H9 (cell line): ENCODE data around the gene ZNF217. TPM values are rescaled to one million over a fixed set of nuclear protein-coding genes. Genes with fewer than 3 reads are reported as not detected.
A peak's percentile ranks its signal among the peaks of the same experiment; 100 is the strongest.

Experiments
- DNase-seq: peaks from one replicate; pipeline ENCODE4 v3.0.0-alpha.2; 2017
- H2AFZ ChIP-seq: one replicate; pipeline ENCODE4 v1.6.1; 2013; ENCODE audit warnings: mild to moderate bottlenecking, low read length, control low read depth, moderate library complexity
- H2AK5ac ChIP-seq: 2 replicates; pipeline ENCODE4 v1.6.1; 2013; ENCODE audit warnings: low read length, control low read depth, mixed read lengths; ENCODE audit not compliant: insufficient read length
- H2BK120ac ChIP-seq: one replicate; pipeline ENCODE4 v1.6.1; 2013; ENCODE audit warnings: low read depth, mild to moderate bottlenecking, low read length, control low read depth, inconsistent platforms; ENCODE audit not compliant: poor library complexity, severe bottlenecking
- H2BK12ac ChIP-seq: 2 replicates; pipeline ENCODE4 v1.6.1; 2013; ENCODE audit warnings: low read length, control low read depth, mixed read lengths, low read depth; ENCODE audit not compliant: insufficient read length
- H2BK15ac ChIP-seq: 2 replicates; pipeline ENCODE4 v1.6.1; 2013; ENCODE audit warnings: low read depth, low read length, control low read depth
- H2BK20ac ChIP-seq: one replicate; pipeline ENCODE4 v1.6.1; 2013; ENCODE audit warnings: low read depth, mild to moderate bottlenecking, low read length, control low read depth, inconsistent platforms; ENCODE audit not compliant: poor library complexity, severe bottlenecking
- H2BK5ac ChIP-seq: 2 replicates; pipeline ENCODE4 v1.6.1; 2013; ENCODE audit warnings: low read length, control low read depth, mixed read lengths; ENCODE audit not compliant: insufficient read length
- H3K14ac ChIP-seq: 2 replicates; pipeline ENCODE4 v1.6.1; 2013; ENCODE audit warnings: low read length, control low read depth; ENCODE audit not compliant: insufficient read depth
- H3K18ac ChIP-seq: 2 replicates; pipeline ENCODE4 v1.6.1; 2013; ENCODE audit warnings: low read depth, mild to moderate bottlenecking, mixed read lengths, low read length, control low read depth; ENCODE audit not compliant: insufficient read length
- H3K23ac ChIP-seq: 2 replicates; pipeline ENCODE4 v1.6.1; 2013; ENCODE audit warnings: low read length, control low read depth, mixed read lengths, low read depth; ENCODE audit not compliant: insufficient read length
- H3K23me2 ChIP-seq: 2 replicates; pipeline ENCODE4 v1.6.1; 2013; ENCODE audit warnings: low read depth, mild to moderate bottlenecking, mixed read lengths, low read length, control low read depth; ENCODE audit not compliant: insufficient read length, poor library complexity, severe bottlenecking
- H3K27ac ChIP-seq: 2 replicates; pipeline ENCODE4 v1.5.1; 2013; ENCODE audit warnings: low read length, control low read depth, mixed read lengths, low read depth; ENCODE audit not compliant: insufficient read length
- H3K27me3 ChIP-seq: 2 replicates; pipeline ENCODE4 v1.6.1; 2013; ENCODE audit warnings: low read length, control low read depth, inconsistent platforms; ENCODE audit not compliant: insufficient read depth
- H3K4ac ChIP-seq: 2 replicates; pipeline ENCODE4 v1.6.1; 2013; ENCODE audit warnings: low read depth, mild to moderate bottlenecking, control low read depth, inconsistent platforms, low read length, moderate library complexity
- H3K4me1 ChIP-seq: 2 replicates; pipeline ENCODE4 v1.6.1; 2013; ENCODE audit warnings: low read length, control low read depth, inconsistent platforms; ENCODE audit not compliant: insufficient read depth
- H3K4me2 ChIP-seq: 2 replicates; pipeline ENCODE4 v1.6.1; 2013; ENCODE audit warnings: low read length, control low read depth, mixed read lengths; ENCODE audit not compliant: insufficient read length, insufficient read depth
- H3K56ac ChIP-seq: 2 replicates; pipeline ENCODE4 v1.6.1; 2013; ENCODE audit warnings: low read depth, mild to moderate bottlenecking, mixed read lengths, low read length, control low read depth; ENCODE audit not compliant: insufficient read length
- H3K79me1 ChIP-seq: 2 replicates; pipeline ENCODE4 v1.6.1; 2013; ENCODE audit warnings: low read depth, mild to moderate bottlenecking, moderate library complexity, low read length, control low read depth, inconsistent platforms; ENCODE audit not compliant: insufficient read depth, poor library complexity, severe bottlenecking
- H3K79me2 ChIP-seq: 2 replicates; pipeline ENCODE4 v1.6.1; 2013; ENCODE audit warnings: low read length, control low read depth, inconsistent platforms; ENCODE audit not compliant: insufficient read depth
- H3K9ac ChIP-seq: 2 replicates; pipeline ENCODE4 v1.6.1; 2013; ENCODE audit warnings: low read length, control low read depth, mixed read lengths; ENCODE audit not compliant: insufficient read length; ENCODE audit errors: extremely low read depth
- H3K9me3 ChIP-seq: one replicate; pipeline ENCODE4 v1.6.1; 2013; ENCODE audit warnings: low read depth, low read length, inconsistent platforms; ENCODE audit not compliant: control insufficient read depth
- H3T11ph ChIP-seq: one replicate; pipeline ENCODE4 v1.6.1; 2013; ENCODE audit warnings: mild to moderate bottlenecking, low read length, control low read depth, inconsistent platforms
- H4K20me1 ChIP-seq: one replicate; pipeline ENCODE4 v1.6.1; 2013; ENCODE audit not compliant: control insufficient read depth, insufficient read length, insufficient read depth
- H4K5ac ChIP-seq: 2 replicates; pipeline ENCODE4 v1.6.1; 2013; ENCODE audit warnings: low read depth, mild to moderate bottlenecking, mixed read lengths, low read length, control low read depth; ENCODE audit not compliant: insufficient read length
- H4K8ac ChIP-seq: replicated peaks from 2 replicates; pipeline ENCODE4 v1.6.1; 2013; ENCODE audit warnings: low read length, control low read depth, mixed read lengths, low read depth; ENCODE audit not compliant: insufficient read length
- H4K91ac ChIP-seq: 2 replicates; pipeline ENCODE4 v1.6.1; 2013; ENCODE audit warnings: low read depth, mild to moderate bottlenecking, moderate library complexity, mixed read lengths, low read length, control low read depth; ENCODE audit not compliant: insufficient read length
- H3K27ac Mint-ChIP-seq, 3 experiments: 2 replicates in 2 of 3; 3 replicates in 1 of 3; pipeline ENCODE4 v1.8.0; 2020 to 2021; ENCODE audit warnings: mixed read lengths in 3 of 3, mild to moderate bottlenecking in 1 of 3, moderate library complexity in 1 of 3
- H3K27me3 Mint-ChIP-seq: 2 replicates; pipeline ENCODE4 v1.8.0; 2021; ENCODE audit warnings: low read depth, mild to moderate bottlenecking, moderate library complexity, mixed read lengths
- H3K36me3 Mint-ChIP-seq, 3 experiments: 2 replicates in 2 of 3; 3 replicates in 1 of 3; pipeline ENCODE4 v1.8.0; 2020 to 2021; ENCODE audit warnings: low read depth in 3 of 3, mixed read lengths in 3 of 3; ENCODE audit not compliant: insufficient read depth in 1 of 3
- H3K4me1 Mint-ChIP-seq, 2 experiments: 2 replicates each; pipeline ENCODE4 v1.8.0; 2020; ENCODE audit warnings: mixed read lengths in 2 of 2
- H3K4me3 Mint-ChIP-seq, 2 experiments: 2 replicates in 1 of 2; 3 replicates in 1 of 2; pipeline ENCODE4 v1.8.0; 2020 to 2021; ENCODE audit warnings: mild to moderate bottlenecking in 2 of 2, mixed read lengths in 2 of 2, moderate library complexity in 1 of 2
- H3K9me3 Mint-ChIP-seq, 2 experiments: 2 replicates in 1 of 2; 3 replicates in 1 of 2; pipeline ENCODE4 v1.8.0; 2020; ENCODE audit warnings: mild to moderate bottlenecking in 2 of 2, mixed read lengths in 2 of 2, moderate library complexity in 1 of 2
- CTCF ChIP-seq: fragments of 200-600 bp; sonication (generic); conservative IDR thresholded peaks from 3 replicates; pipeline ENCODE4 v1.8.0; 2021; ENCODE audit warnings: antibody characterized with exemption, mild to moderate bottlenecking
- WGBS: extraction: QIAGEN DNeasy Blood & Tissue Kit; methylation state at CpG from one replicate; pipeline ENCODE4 v1.1.7; 2013; ENCODE audit warnings: missing lambda C conversion rate, low lambda C conversion rate, mixed read lengths; ENCODE audit not compliant: insufficient read length; ENCODE audit errors: extremely low coverage; 5-methylcytosine and 5-hydroxymethylcytosine counted together
- total RNA-seq: library from RNA; stranded (reverse); gene quantifications from 2 replicates; pipeline ENCODE4 v1.2.1, GENCODE V29; 2021

ZNF217 gene
- total RNA-seq, 1 experiment from 2014 or later: 82.8 TPM

- Histone ChIP-seq H3K9me3 (no peaks in the 10 kb centered on the region), H3K79me1 (peaks cover 5% of the 10 kb centered on the region), H3K23me2 (no peaks in the 10 kb centered on the region), H3K23ac (no peak overlapping the region), H2AK5ac (no peak overlapping the region), H4K8ac (no peak overlapping the region), H3K14ac (no peak overlapping the region), H3K79me2 (peaks cover 53% of the 10 kb centered on the region), H3K9ac (no peak overlapping the region), H3K4ac (no peak overlapping the region), H2BK5ac (no peak overlapping the region), H3K56ac (no peak overlapping the region), H3K4me2 (no peak overlapping the region), H3T11ph (no peak overlapping the region), H4K20me1 (no peaks in the 10 kb centered on the region), H3K4me1 (no peaks in the 10 kb centered on the region; the same call in 1 of the 2 replicates), H2AFZ (no peak overlapping the region), H3K27ac (no peak overlapping the region), H3K18ac (no peak overlapping the region), H2BK20ac (no peak overlapping the region), H4K5ac (no peak overlapping the region), H4K91ac (no peak overlapping the region), H2BK120ac (no peak overlapping the region), H2BK12ac (no peak overlapping the region), H2BK15ac (no peak overlapping the region), H3K27me3 (no peaks in the 10 kb centered on the region)
- no peak for DNase-seq
- H3K36me3 Mint-ChIP-seq: peaks cover 18 to 47% (median 36%) of the 10 kb centered on the region in 3 experiments
- TF ChIP-seq CTCF: no peak
- H3K27me3 Mint-ChIP-seq: no peaks in the 10 kb centered on the region
- WGBS: no CpG with 5 or more reads among the region's 13 CpGs
- H3K4me1 Mint-ChIP-seq: peaks cover 73 to 79% of the 10 kb centered on the region in 2 experiments
- H3K9me3 Mint-ChIP-seq: no peaks in the 10 kb centered on the region
- H3K4me3 Mint-ChIP-seq: peak overlapping the region in 1 of 2 experiments; percentile 9; a peak in 1 of 5 replicates
- H3K27ac Mint-ChIP-seq: peak overlapping the region; percentile 50 to 97 (median 91)
Observed at GRCh38 chr20:53582574-53583351, 10.9 kb downstream of the ZNF217 start.
